HL-60/S4 treated with retinoic acid at 250 ng/mL for 4 days and 3 days (cell line): ENCODE data around the gene MAZ.
"Not testable (repeated sequence)": the region's sequence is repeated elsewhere in the genome, so short reads cannot be mapped to it uniquely, and the experiment has no call there.

Source experiments
- in situ Hi-C: fragments of 300-500 bp; cut with MboI; formaldehyde crosslinking; loops from 2 replicates; pipeline ENCODE4 v1.7.0; 2022; ENCODE audit warnings: low sequenced_read_pairs

The MAZ gene

GRCh38 chr16:29784157-29784556 is 22.2 kb upstream of the MAZ start:
- in situ Hi-C loops: no loop called here

- in situ Hi-C loops: no loop called here
Measured at GRCh38 chr16:29784901-29785500, 21.3 kb upstream of the MAZ start.

GRCh38 chr16:29787155-29787554 is 19.2 kb upstream of the MAZ start:
- in situ Hi-C loops: not testable (repeated sequence)

- in situ Hi-C loops: no loop called here
Measured at GRCh38 chr16:29789775-29790182, 16.6 kb upstream of the MAZ start.

- in situ Hi-C loops: no loop called here
Measured at GRCh38 chr16:29790183-29790948, 16.0 kb upstream of the MAZ start, which contains the start of gene KIF22. KIF22 (plus strand) TSS chr16:29790751; CDS start chr16:29790760, 9 bp downstream.

GRCh38 chr16:29790949-29791844 is 15.1 kb upstream of the MAZ start:
- in situ Hi-C loops: no loop called here

- in situ Hi-C loops: no loop called here
Measured at GRCh38 chr16:29791845-29792807, 14.2 kb upstream of the MAZ start.

GRCh38 chr16:29793153-29793552 is 13.2 kb upstream of the MAZ start:
- in situ Hi-C loops: not testable (repeated sequence)

- in situ Hi-C loops: no loop called here
Measured at GRCh38 chr16:29794231-29794710, 12.1 kb upstream of the MAZ start.

- in situ Hi-C loops: no loop called here
Measured at GRCh38 chr16:29802416-29802935, 3.9 kb upstream of the MAZ start.

- in situ Hi-C loops: no loop called here
Measured at GRCh38 chr16:29804020-29804419, 2.3 kb upstream of the MAZ start.

- in situ Hi-C loops: no loop called here
Measured at GRCh38 chr16:29804455-29805231, 1.7 kb upstream of the MAZ start.

GRCh38 chr16:29805232-29806098 is 864 bp upstream of the MAZ start:
- in situ Hi-C loops: no loop called here

GRCh38 chr16:29806641-29807425 is 504 bp downstream of the MAZ start:
- in situ Hi-C loops: no loop called here

GRCh38 chr16:29807426-29808218 is 1.3 kb downstream of the MAZ start:
- in situ Hi-C loops: no loop called here

GRCh38 chr16:29808219-29808900 is 2.0 kb downstream of the MAZ start:
- in situ Hi-C loops: no loop called here
